Epithelial cell of esophagus (primary cell): ENCODE results near the gene SLC19A1.
"Not testable (repeated sequence)": the region's sequence is repeated elsewhere in the genome, so short reads cannot be mapped to it uniquely, and the experiment has no call there.

Experiments used
- DNase-seq: peaks from one replicate; pipeline ENCODE4 v3.0.0; 2010; ENCODE audit warnings: low read depth
- H3K4me3 ChIP-seq: 2 replicates; pipeline ENCODE4 v1.5.1; 2011; ENCODE audit warnings: mild to moderate bottlenecking, low read length, control low read depth
- CTCF ChIP-seq: IDR thresholded peaks from 2 replicates; pipeline ENCODE4 v1.5.1; 2011; ENCODE audit warnings: low read depth, mild to moderate bottlenecking, low read length, control low read depth, inconsistent platforms; ENCODE audit not compliant: insufficient read depth; ENCODE audit errors: missing control alignments

Gene SLC19A1

GRCh38 chr21:45504516-45505415 lies 37.5 kb downstream of the SLC19A1 start:
- no peak for TF ChIP-seq CTCF
- H3K4me3 ChIP-seq: no peak overlapping the region
- DNase-seq: no peak

- H3K4me3 ChIP-seq: no peak overlapping the region
- DNase-seq: no peak
- no peak for TF ChIP-seq CTCF
Observed at GRCh38 chr21:45504021-45504515, 38.2 kb downstream of the SLC19A1 start.

- not testable (repeated sequence) for DNase-seq, H3K4me3 ChIP-seq
Observed at GRCh38 chr21:45503226-45503625, 39.0 kb downstream of the SLC19A1 start.

- TF ChIP-seq CTCF: no peak
- DNase-seq: no peak
- H3K4me3 ChIP-seq: no peak overlapping the region
Observed at GRCh38 chr21:45502600-45502999, 39.6 kb downstream of the SLC19A1 start.

- DNase-seq: no peak
- H3K4me3 ChIP-seq: no peak overlapping the region
- TF ChIP-seq CTCF: no peak
Observed at GRCh38 chr21:45502006-45502345, 40.3 kb downstream of the SLC19A1 start.

GRCh38 chr21:45501081-45502005 lies 40.9 kb downstream of the SLC19A1 start:
- not testable (repeated sequence) for DNase-seq, H3K4me3 ChIP-seq

- no peak for TF ChIP-seq CTCF
- DNase-seq: no peak
Observed at GRCh38 chr21:45499970-45500577, 42.2 kb downstream of the SLC19A1 start.

More at GRCh38 chr21:45499970-45500577, 42.2 kb downstream of the SLC19A1 start:
- no peak overlapping the region for H3K4me3 ChIP-seq
